HG03520 (cell line): ENCODE measurements around the gene UQCRC1.
"Not testable (repeated sequence)": the region's sequence is repeated elsewhere in the genome, so short reads cannot be mapped to it uniquely, and the experiment has no call there.

ENCODE experiments used
- ATAC-seq: cut with Tn5 transposase; IDR thresholded peaks from one replicate; pipeline ENCODE4 v1.9.1; 2021; ENCODE audit warnings: mild to moderate bottlenecking, moderate library complexity; ENCODE audit not compliant: unreplicated experiment

Gene UQCRC1

DNA sequence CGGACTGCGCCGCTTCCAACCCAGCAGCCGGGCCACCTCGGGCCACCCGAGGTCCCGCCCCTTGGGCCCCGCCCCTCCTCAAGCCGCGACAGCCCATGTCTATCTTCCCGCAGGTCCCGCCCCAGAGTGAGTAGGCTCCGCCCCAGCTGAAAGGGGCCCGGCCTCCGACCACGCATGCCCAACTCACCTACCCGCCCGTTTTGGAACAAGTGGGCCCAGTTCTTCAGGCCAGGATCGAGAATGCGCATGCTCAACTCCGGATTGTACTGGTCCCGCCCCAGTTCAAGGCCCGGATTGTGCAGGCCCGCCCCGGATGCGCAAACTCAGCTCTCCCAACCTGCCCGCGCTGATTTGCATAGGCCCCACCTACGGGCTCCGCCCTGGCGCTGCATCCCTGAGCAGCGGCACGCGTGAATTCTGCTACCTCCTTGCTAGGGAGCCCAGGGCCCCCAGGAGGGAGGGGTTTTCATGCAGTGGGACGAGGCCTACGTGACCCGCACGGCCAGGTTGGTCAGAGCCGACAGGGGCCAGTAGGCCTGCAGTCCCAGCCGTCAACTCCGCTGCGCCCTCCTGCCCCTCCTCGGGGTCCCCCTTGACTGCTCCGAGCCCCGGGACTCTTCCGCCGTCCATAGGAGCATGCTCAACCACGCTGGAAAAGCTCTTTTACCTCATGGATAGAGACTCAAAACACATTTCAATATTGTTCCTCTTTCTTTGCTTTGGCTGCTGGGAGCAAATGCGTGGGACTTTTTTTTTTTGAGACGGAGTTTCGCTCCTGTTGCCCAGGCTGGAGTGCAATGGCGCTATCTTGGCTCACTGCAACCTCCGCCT, 52.4 kb downstream of the UQCRC1 start, which contains the start of gene PFKFB4:
TSS of gene PFKFB4 (minus strand) at position 8 of the 831 bp plus-strand sequence. CDS start 26 bp downstream, outside the sequence.
- peak; percentile 80 for ATAC-seq

DNA sequence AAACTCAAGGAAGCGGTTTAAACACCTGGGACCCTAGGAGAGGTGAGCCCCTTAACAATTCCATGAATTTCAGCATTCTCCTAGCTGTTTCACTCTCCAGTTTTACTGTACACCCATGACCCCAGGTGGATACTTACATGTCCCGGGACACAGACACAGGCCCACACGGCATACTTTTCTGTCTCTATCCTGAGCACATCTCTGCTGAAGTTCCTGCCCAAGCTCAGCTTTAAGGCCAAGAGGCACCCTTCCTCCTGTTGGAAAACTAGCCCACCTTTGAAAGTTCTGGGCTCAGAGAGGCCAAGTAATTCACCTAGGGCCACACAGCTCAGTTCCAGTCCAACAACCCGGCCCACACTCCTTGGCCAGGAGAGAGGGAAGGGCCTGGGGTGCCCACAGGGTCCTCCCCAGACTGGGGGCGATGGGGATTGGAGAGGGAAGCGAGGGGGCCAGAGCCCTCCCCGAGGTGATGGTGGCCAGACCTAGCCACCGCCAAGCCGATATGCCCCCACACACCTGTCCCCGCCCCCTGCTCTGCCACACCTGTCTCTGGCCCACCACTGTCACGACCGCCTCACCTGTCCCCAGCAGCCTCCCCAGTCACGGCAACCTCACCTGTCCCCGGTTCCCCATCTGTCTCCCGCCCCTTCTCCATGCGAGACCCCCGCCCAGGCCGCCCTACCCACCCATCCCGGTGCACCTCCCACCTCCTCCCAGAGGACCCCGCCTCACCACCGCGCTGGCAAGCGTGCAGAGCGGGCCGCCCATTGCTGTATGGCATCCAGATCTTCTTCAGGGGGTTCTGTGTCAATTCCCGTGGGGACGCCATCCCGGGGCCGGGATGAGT, 53.3 kb downstream of the UQCRC1 start:
- no peak for ATAC-seq

GRCh38 chr3:48555231-48555948, 54.1 kb downstream of the UQCRC1 start:
- ATAC-seq = no peak

GRCh38 chr3:48553886-48554845, 55.3 kb downstream of the UQCRC1 start:
- no peak for ATAC-seq

DNA sequence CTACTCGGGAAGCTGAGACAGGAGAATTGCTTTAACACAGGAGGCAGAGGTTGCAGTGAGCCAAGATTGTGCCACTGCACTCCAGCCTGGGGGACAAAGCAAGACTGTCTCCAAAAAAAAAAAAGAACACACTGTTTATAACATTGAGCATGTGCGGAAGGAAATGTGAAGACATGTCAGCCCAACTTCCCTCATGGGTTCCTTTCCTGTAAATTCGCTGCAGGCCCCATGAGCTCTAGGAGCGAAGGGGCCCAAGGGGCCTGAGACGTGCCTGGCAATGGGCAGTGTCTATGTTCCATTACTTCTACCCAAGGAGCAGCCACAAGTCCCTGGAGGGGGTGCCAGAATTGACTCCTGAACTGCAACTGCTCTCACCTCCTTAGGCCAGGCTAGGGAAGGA, 56.1 kb downstream of the UQCRC1 start:
- ATAC-seq = no peak

DNA sequence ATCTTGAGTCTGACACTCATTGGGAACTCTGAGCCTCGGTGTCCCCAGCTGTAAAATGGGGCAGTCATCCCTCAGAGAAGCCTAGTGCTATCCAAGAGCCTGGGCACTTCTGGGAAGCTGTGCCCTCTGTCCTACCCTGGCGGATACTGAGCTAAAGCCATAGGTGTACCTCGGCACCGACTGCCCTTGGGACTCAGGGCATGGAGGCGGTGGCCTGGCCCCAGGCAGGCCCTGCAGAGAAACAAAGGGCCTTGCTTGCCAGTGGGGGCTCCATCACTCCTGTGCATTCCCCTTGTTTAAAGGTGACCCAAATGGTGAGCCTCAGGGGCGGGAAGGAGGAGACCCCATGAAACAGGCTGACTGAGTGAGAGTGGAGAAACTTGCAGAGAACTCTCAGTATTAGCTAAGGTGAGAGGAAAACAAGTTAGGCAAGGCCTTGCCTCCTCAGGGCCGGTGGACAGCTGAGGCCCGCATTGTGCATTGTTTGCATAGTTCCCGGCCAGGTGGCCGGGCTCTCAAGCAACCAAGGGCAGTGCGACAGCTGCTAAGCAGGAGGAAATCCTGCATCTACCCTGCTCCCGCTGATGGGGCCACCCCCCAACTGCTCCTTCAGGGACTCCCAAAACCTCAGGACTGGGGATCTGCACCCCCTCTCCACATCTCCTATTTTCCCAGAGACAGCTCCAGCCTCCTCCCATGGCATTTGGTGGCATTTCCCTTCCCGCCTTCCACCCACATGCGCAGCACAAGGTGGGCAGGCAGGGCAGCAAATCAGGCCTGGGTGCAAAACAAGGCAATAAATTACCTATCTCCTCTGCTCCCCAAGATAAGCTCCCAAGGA, 57.1 kb downstream of the UQCRC1 start:
- no peak for ATAC-seq

GRCh38 chr3:48551651-48552050, 57.8 kb downstream of the UQCRC1 start:
- ATAC-seq = not testable (repeated sequence)
